Gastrocnemius medialis (tissue), 4 donors: ENCODE measurements around the gene GPRASP1. TPM values are rescaled to one million over a fixed set of nuclear protein-coding genes. Genes with fewer than 3 reads are reported as not detected.

Source experiments
- ATAC-seq, 2 donors: fragments of 150-250 bp; one replicate each; pipeline ENCODE4 v1.9.1; 2016
- DNase-seq, 2 donors: peaks; one replicate each; pipeline ENCODE4 v3.0.0-alpha.2; 2019
- H3K27ac ChIP-seq, 4 donors: fragments of 200-600 bp; sonication (generic); 1 replicate in 1 of 4; 2 replicates in 3 of 4; pipeline ENCODE4 v1.5.1; 2016 to 2018; ENCODE audit warnings: mild to moderate bottlenecking in 2 of 4, moderate library complexity in 1 of 4
- H3K27me3 ChIP-seq, 3 donors: fragments of 200-600 bp; sonication (generic) in 2 of 3; 1 replicate in 1 of 3; 2 replicates in 2 of 3; pipeline versions ENCODE4 v1.5.1 to v1.6.0; 2016 to 2019; ENCODE audit warnings: mild to moderate bottlenecking in 1 of 3, moderate library complexity in 1 of 3
- H3K36me3 ChIP-seq, 2 donors: fragments of 200-600 bp; sonication (generic) in 1 of 2; one replicate each; pipeline ENCODE4 v1.5.1; 2017 to 2018
- H3K4me1 ChIP-seq, 2 donors: fragments of 200-600 bp; sonication (generic) in 1 of 2; one replicate each; pipeline ENCODE4 v1.5.1; 2016 to 2017; ENCODE audit warnings: mild to moderate bottlenecking in 2 of 2
- H3K4me3 ChIP-seq, 4 donors: fragments of 200-600 bp; sonication (generic) in 3 of 4; 1 replicate in 1 of 4; 2 replicates in 3 of 4; pipeline ENCODE4 v1.5.1; 2016 to 2019; ENCODE audit warnings: mild to moderate bottlenecking in 2 of 4
- H3K9me3 ChIP-seq, 3 donors: fragments of 200-600 bp; sonication (generic) in 2 of 3; 1 replicate in 1 of 3; 2 replicates in 2 of 3; pipeline ENCODE4 v1.5.1; 2016 to 2019
- CTCF ChIP-seq, 5 experiments: fragments of 450-650 bp in 3 of 5; fragments of 200-600 bp in 2 of 5; sonication (generic) in 2 of 5; IDR thresholded peaks in 4 of 5; conservative IDR thresholded peaks in 1 of 5; 1 replicate in 4 of 5; 2 replicates in 1 of 5; pipeline ENCODE4 v1.5.1; 2016 to 2019; ENCODE audit warnings: antibody characterized with exemption in 5 of 5, mild to moderate bottlenecking in 3 of 5, moderate library complexity in 3 of 5
- POLR2A ChIP-seq, 2 donors: fragments of 450-650 bp; IDR thresholded peaks; one replicate each; pipeline ENCODE4 v1.6.1; 2017; ENCODE audit warnings: antibody characterized with exemption in 2 of 2, mild to moderate bottlenecking in 2 of 2, moderate library complexity in 2 of 2
- in situ Hi-C, 4 donors: fragments of 200-750 bp; cut with MboI; loops; one replicate each; pipeline versions ENCODE4 v1.15.0 to v1.8.0; 2017; ENCODE audit warnings: low sequenced_read_pairs in 4 of 4
- intact Hi-C: fragments of 100-400 bp; cut with DNase I; formaldehyde crosslinking; loops from one replicate; pipeline ENCODE4 v1.15.1; 2023; ENCODE audit warnings: low total_unique reads
- total RNA-seq, 4 donors: library from RNA; depleted of rRNA; stranded (reverse); fragments of >200 nt; gene quantifications; one replicate each; pipeline versions ENCODE4 v1.1.0 to v1.2.3, GENCODE V29; 2016

Gene GPRASP1
- total RNA-seq, 4 donors from 2014 or later, result 0.98 to 2.1 (median 1.4) TPM

GRCh38 chrX:102624105-102624504, 27.2 kb upstream of the GPRASP1 start:
- Histone ChIP-seq H3K9me3 (peaks cover 0 to 7% (median 0%) of the 10 kb centered on the region in 3 donors), H3K36me3 (no peaks in the 10 kb centered on the region), H3K4me1 (peaks cover 0 to 3% of the 10 kb centered on the region in 2 donors), H3K27ac (no peak overlapping the region), H3K27me3 (no peaks in the 10 kb centered on the region), H3K4me3 (no peak overlapping the region)
- DNase-seq (no peak), ATAC-seq (peak in 1 of 2 donors; percentile 24)
- TF ChIP-seq POLR2A (IDR thresholded peaks at IDR 0.05) (no peak), CTCF (IDR thresholded peaks at IDR 0.05 in 4 of 5, conservative IDR thresholded peaks at IDR 0.05 in 1 of 5) (no peak)
- intact Hi-C loops (no loop called here), in situ Hi-C loops (no loop called here)

GRCh38 chrX:102627640-102628039, 23.6 kb upstream of the GPRASP1 start:
- H3K4me1 ChIP-seq, result peaks cover 0 to 3% of the 10 kb centered on the region in 2 donors
- H3K27me3 ChIP-seq, result no peaks in the 10 kb centered on the region
- TF ChIP-seq CTCF (IDR thresholded peaks at IDR 0.05 in 4 of 5, conservative IDR thresholded peaks at IDR 0.05 in 1 of 5) (no peak), POLR2A (IDR thresholded peaks at IDR 0.05) (no peak)
- H3K4me3 ChIP-seq, result no peak overlapping the region
- in situ Hi-C loops (no loop called here), intact Hi-C loops (no loop called here)
- no peaks in the 10 kb centered on the region for H3K9me3 ChIP-seq
- H3K36me3 ChIP-seq, result no peaks in the 10 kb centered on the region
- no peak overlapping the region for H3K27ac ChIP-seq
- ATAC-seq, result no peak
- DNase-seq, result no peak

GRCh38 chrX:102637561-102637960, 13.7 kb upstream of the GPRASP1 start:
- ATAC-seq, result no peak
- no peak for DNase-seq
- Histone ChIP-seq H3K4me1 (no peaks in the 10 kb centered on the region), H3K27me3 (no peaks in the 10 kb centered on the region), H3K4me3 (no peak overlapping the region), H3K27ac (no peak overlapping the region), H3K36me3 (no peaks in the 10 kb centered on the region), H3K9me3 (no peaks in the 10 kb centered on the region)
- TF ChIP-seq POLR2A (IDR thresholded peaks at IDR 0.05) (no peak), CTCF (IDR thresholded peaks at IDR 0.05 in 4 of 5, conservative IDR thresholded peaks at IDR 0.05 in 1 of 5) (no peak)
- intact Hi-C loops (no loop called here), in situ Hi-C loops (no loop called here)

GRCh38 chrX:102650903-102651241, 411 bp upstream of the GPRASP1 start:
- Histone ChIP-seq H3K27ac (peak overlapping the region in 3 of 4 donors; percentile 55 to 60 (median 59)), H3K4me1 (no peaks in the 10 kb centered on the region), H3K4me3 (peak overlapping the region; percentile 61 to 76 (median 70)), H3K27me3 (no peaks in the 10 kb centered on the region), H3K9me3 (no peaks in the 10 kb centered on the region), H3K36me3 (no peaks in the 10 kb centered on the region)
- no peak for TF ChIP-seq POLR2A (IDR thresholded peaks at IDR 0.05)
- in situ Hi-C loops (no loop called here), intact Hi-C loops (loop anchor here (2.0 to 5.0 kb wide), 2 partner anchors 52 to 66 kb away; partner anchors contain the start of gene ARMCX5)
- peak in 1 of 2 donors; percentile 29 for ATAC-seq
- DNase-seq, result no peak

- Histone ChIP-seq H3K36me3 (no peaks in the 10 kb centered on the region), H3K27ac (peak overlapping the region; percentile 55 to 60 (median 60)), H3K4me3 (peak overlapping the region; percentile 61 to 76 (median 70)), H3K9me3 (no peaks in the 10 kb centered on the region), H3K27me3 (no peaks in the 10 kb centered on the region), H3K4me1 (no peaks in the 10 kb centered on the region)
- TF ChIP-seq CTCF (IDR thresholded peaks at IDR 0.05 in 4 of 5, conservative IDR thresholded peaks at IDR 0.05 in 1 of 5), result peak in 4 of 5 experiments; percentile 19 to 44 (median 34)
- no peak for TF ChIP-seq POLR2A (IDR thresholded peaks at IDR 0.05)
- DNase-seq (peak in 1 of 2 donors; percentile 29), ATAC-seq (peak; percentile 56 to 70)
- intact Hi-C loops (loop anchor here (5.0 kb wide), 1 partner anchor 65 kb away; no protein-coding TSS in a partner anchor), in situ Hi-C loops (no loop called here)
Observed at GRCh38 chrX:102652031-102652688, 877 bp downstream of the GPRASP1 start.
